HepG2 (cell line): ENCODE measurements around the gene YY1AP1. TPM values are rescaled to one million over a fixed set of nuclear protein-coding genes. Genes with fewer than 3 reads are reported as not detected.
A peak's percentile ranks its signal among the peaks of the same experiment; 100 is the strongest.

Experiments
- ATAC-seq: fragments of 200-7000 bp; cut with Tn5 transposase; 3 replicates; pipeline ENCODE4 v1.9.1; 2020; ENCODE audit warnings: mild to moderate bottlenecking, moderate library complexity
- BruUV-seq: library from RNA; stranded (reverse); fragments of 400-500 nt; replicated peaks from 2 replicates; lab custom pipeline; 2021; lab: Mats Ljungman, UMichigan
- CTCF ChIA-PET: fragments of 300-600 bp; formaldehyde crosslinking; extraction: SDS; loops from one replicate; lab custom pipeline; 2021; ENCODE audit warnings: low total read pairs, inconsistent platforms, low intra/inter-chr PET ratio; lab: Yijun Ruan, JAX
- POLR2A ChIA-PET: fragments of 350-600 bp; sonication (Branson Sonifier 250); formaldehyde crosslinking; loops from one replicate; lab custom pipeline; 2020; ENCODE audit warnings: antibody characterized with exemption, inconsistent platforms; lab: Yijun Ruan, JAX
- DNase-seq: peaks from one replicate; pipeline ENCODE4 v3.0.0-alpha.2; 2015; ENCODE audit warnings: low spot score
- FAIRE-seq: peaks from 3 replicates; lab custom pipeline; 2011; peaks lifted over from hg19 to GRCh38; lab: Jason Lieb, UNC
- H2AFZ ChIP-seq: one replicate; pipeline ENCODE4 v1.6.1; 2011; ENCODE audit warnings: low read length, inconsistent platforms
- H3K27ac ChIP-seq: fragments of 300-600 bp; 3 replicates; pipeline ENCODE4 v1.8.0; 2011; ENCODE audit warnings: mixed run types, mild to moderate bottlenecking, mixed read lengths, low read length, inconsistent platforms; ENCODE audit not compliant: insufficient read depth; ENCODE audit errors: extremely low read length
- H3K27me3 ChIP-seq, 2 experiments: fragments of 200-600 bp in 1 of 2; 2 replicates in 1 of 2; 3 replicates in 1 of 2; pipeline versions ENCODE4 v1.6.0 to v1.8.0; 2011; ENCODE audit warnings: low read length in 2 of 2, mild to moderate bottlenecking in 2 of 2, moderate library complexity in 2 of 2, inconsistent platforms in 1 of 2; ENCODE audit not compliant: insufficient read depth in 2 of 2, control insufficient read depth in 1 of 2
- H3K36me3 ChIP-seq, 2 experiments: fragments of 200-600 bp in 1 of 2; replicated peaks in 1 of 2; 2 replicates in 1 of 2; 3 replicates in 1 of 2; pipeline versions ENCODE4 v1.5.1 to v1.8.0; 2011; ENCODE audit warnings: low read length in 2 of 2, inconsistent platforms in 1 of 2; ENCODE audit not compliant: insufficient read depth in 2 of 2, control insufficient read depth in 1 of 2
- H3K4me1 ChIP-seq: 2 replicates; pipeline ENCODE4 v1.5.1; 2012; ENCODE audit warnings: low read length, inconsistent platforms; ENCODE audit not compliant: insufficient read depth
- H3K4me2 ChIP-seq: 2 replicates; pipeline ENCODE4 v1.6.0; 2011; ENCODE audit warnings: low read depth, low read length, inconsistent platforms
- H3K4me3 ChIP-seq, 3 experiments: fragments of 200-600 bp in 1 of 3; sonication (generic), shearing (Covaris generic) in 1 of 3; replicated peaks in 1 of 3; 2 replicates each; pipeline ENCODE4 v1.5.1; 2011 to 2016; ENCODE audit warnings: low read length in 3 of 3, inconsistent platforms in 2 of 3, low read depth in 2 of 3, mild to moderate bottlenecking in 2 of 3, control low read depth in 1 of 3, mixed read lengths in 1 of 3; ENCODE audit not compliant: insufficient read depth in 1 of 3
- H3K79me2 ChIP-seq: one replicate; pipeline ENCODE4 v1.6.1; 2011; ENCODE audit warnings: low read length, inconsistent platforms; ENCODE audit not compliant: insufficient read depth
- H3K9ac ChIP-seq: 2 replicates; pipeline ENCODE4 v1.6.0; 2011; ENCODE audit warnings: mild to moderate bottlenecking, low read depth, low read length, inconsistent platforms; ENCODE audit not compliant: insufficient read depth
- H3K9me3 ChIP-seq: 2 replicates; pipeline ENCODE4 v1.5.1; 2012; ENCODE audit warnings: mild to moderate bottlenecking, low read length
- H4K20me1 ChIP-seq: 2 replicates; pipeline ENCODE4 v1.6.0; 2011; ENCODE audit warnings: inconsistent platforms, mild to moderate bottlenecking, low read length, moderate library complexity; ENCODE audit not compliant: insufficient read depth
- EHMT2 ChIP-seq: fragments of 200-600 bp; sonication (generic); IDR thresholded peaks from 2 replicates; pipeline ENCODE4 v1.7.0; 2017; ENCODE audit warnings: antibody characterized with exemption, low read depth, low read length, borderline replicate concordance
- MAF1 ChIP-seq: sonication (generic); formaldehyde crosslinking; IDR thresholded peaks from 2 replicates; pipeline ENCODE4 v1.5.0; 2020; ENCODE audit warnings: missing genetic modification reagents, borderline replicate concordance
- RAD21 ChIP-seq: fragments of 450-650 bp; formaldehyde crosslinking; IDR thresholded peaks from 2 replicates; pipeline ENCODE4 v1.5.0; 2020; ENCODE audit warnings: mild to moderate bottlenecking
- SNAPC4 ChIP-seq: sonication (generic); formaldehyde crosslinking; IDR thresholded peaks from 2 replicates; pipeline ENCODE4 v1.4.0; 2020; ENCODE audit warnings: mild to moderate bottlenecking, missing genetic modification reagents
- STAG1 ChIP-seq: sonication (generic); formaldehyde crosslinking; IDR thresholded peaks from 2 replicates; pipeline ENCODE4 v1.4.0; 2020; ENCODE audit warnings: missing genetic modification reagents
- TEAD3 ChIP-seq: optimal IDR thresholded peaks from 2 replicates; pipeline ENCODE3; 2016; ENCODE audit warnings: borderline replicate concordance
- TMF1 ChIP-seq: sonication (generic); formaldehyde crosslinking; IDR thresholded peaks from 2 replicates; pipeline ENCODE4 v1.8.1; 2022; ENCODE audit warnings: low read depth, missing genetic modification reagents
- ZMAT5 ChIP-seq: sonication (generic); formaldehyde crosslinking; IDR thresholded peaks from 2 replicates; pipeline ENCODE4 v1.5.0; 2020; ENCODE audit warnings: mild to moderate bottlenecking, low read depth, missing genetic modification reagents, borderline replicate concordance
- ZNF615 ChIP-seq: sonication (generic); formaldehyde crosslinking; IDR thresholded peaks from 2 replicates; pipeline ENCODE4 v1.5.0; 2020; ENCODE audit warnings: mild to moderate bottlenecking, missing genetic modification reagents, borderline replicate concordance
- ZNF672 ChIP-seq: sonication (generic); formaldehyde crosslinking; IDR thresholded peaks from 2 replicates; pipeline ENCODE4 v1.8.1; 2022; ENCODE audit warnings: missing genetic modification reagents
- ZNF709 ChIP-seq: sonication (generic); formaldehyde crosslinking; IDR thresholded peaks from 2 replicates; pipeline ENCODE4 v1.5.0; 2020; ENCODE audit warnings: mild to moderate bottlenecking, missing genetic modification reagents
- WGBS: methylation state at CpG from one replicate; pipeline ENCODE4 v1.1.6; 2017; ENCODE audit warnings: low lambda C conversion rate; 5-methylcytosine and 5-hydroxymethylcytosine counted together
- in situ Hi-C: cut with HindIII; loops from 2 replicates; pipeline ENCODE4 v1.10.0; 2017; ENCODE audit warnings: low pct_unique_long_range_greater_than_20kb; ENCODE audit not compliant: extremely low pct_ligation_motif_present
- intact Hi-C: fragments of 100-400 bp; cut with micrococcal nuclease; formaldehyde crosslinking; loops from one replicate; pipeline ENCODE4 v1.10.0; 2022; ENCODE audit not compliant: unreplicated experiment
- polyA plus RNA-seq, 8 experiments: library from polyadenylated mRNA; depleted of rRNA in 3 of 8; stranded (reverse) in 7 of 8; unstranded in 1 of 8; fragments of >200 nt; fragmentation: Illumina TruSeq in 4 of 8; extraction: Trizol in 4 of 8; gene quantifications; 2 replicates each; pipeline versions ENCODE4 v1.2.1 to v1.2.3, GENCODE V29; 2011 to 2016; ENCODE audit warnings: low read depth in 4 of 8, missing spikeins in 1 of 8, mixed read lengths in 1 of 8; ENCODE audit not compliant: insufficient read depth in 1 of 8
- total RNA-seq, 5 experiments: library from RNA; depleted of rRNA; stranded (reverse); fragments of >200 nt; fragmentation: Illumina TruSeq; extraction: Trizol; gene quantifications; 2 replicates each; pipeline ENCODE4 v1.2.3, GENCODE V29; 2016; ENCODE audit warnings: low read depth in 1 of 5

The YY1AP1 gene
- total and polyA plus RNA-seq, 2 of the 13 experiments (the other 11 are each of a cell fraction or from before 2014, with no cell fraction given), result 28.5 to 69.4 TPM

- TF ChIP-seq EHMT2, result no peak
- TF ChIP-seq ZNF615 (CRISPR knock-in tag), result no peak
- no peak for TF ChIP-seq SNAPC4 (CRISPR knock-in tag)
- TF ChIP-seq STAG1 (CRISPR knock-in tag), result peak; percentile 72
- TF ChIP-seq TEAD3 (CRISPR knock-in tag), result peak; percentile 60
- TF ChIP-seq RAD21 (CRISPR knock-in tag), result peak; percentile 25; the same call in 1 of the 2 replicates
These were observed 40.7 kb upstream of the YY1AP1 start (continued) for GRCh38 chr1:155729031-155729898.

GRCh38 chr1:155725142-155725541 lies 36.6 kb upstream of the YY1AP1 start:
- no peaks in the 10 kb centered on the region for H3K9me3 ChIP-seq
- intact Hi-C loops, result no loop called here
- 98% methylated on average over 3 of the region's 3 CpGs for WGBS
- TF ChIP-seq STAG1 (CRISPR knock-in tag), result no peak
- no peak for TF ChIP-seq ZNF672
- no peak for TF ChIP-seq ZMAT5 (CRISPR knock-in tag)
- TF ChIP-seq TMF1 (CRISPR knock-in tag), result no peak
- TF ChIP-seq ZNF709, result no peak
- no peak for TF ChIP-seq MAF1
- TF ChIP-seq, all 625 proteins: peak for 0
- H4K20me1 ChIP-seq, result no peaks in the 10 kb centered on the region
- no peak overlapping the region for H3K9ac ChIP-seq
- FAIRE-seq, result no peak
- no peak for ATAC-seq
- peaks cover 18% of the 10 kb centered on the region for H3K4me1 ChIP-seq
- BruUV-seq, result no TSS peak
- H3K4me2 ChIP-seq, result no peak overlapping the region
- no peak overlapping the region for H2AFZ ChIP-seq
- H3K79me2 ChIP-seq, result no peaks in the 10 kb centered on the region
- no peak overlapping the region for H3K27ac ChIP-seq
- H3K36me3 ChIP-seq, result peaks cover 2 to 32% of the 10 kb centered on the region in 2 experiments; a peak in 3 of 5 replicates
- in situ Hi-C loops, result no loop called here
- ChIA-PET CTCF (no interaction called here), POLR2A (no interaction called here)
- no peak overlapping the region for H3K4me3 ChIP-seq
- DNase-seq, result no peak
- no peaks in the 10 kb centered on the region for H3K27me3 ChIP-seq
